Measurements from ENCODE around the gene NXPE1. TPM values are rescaled to one million over a fixed set of nuclear protein-coding genes. Genes with fewer than 3 reads are reported as not detected.

NXPE1 gene
- total RNA-seq, 1 experiment from 2014 or later: not detected

DNA sequence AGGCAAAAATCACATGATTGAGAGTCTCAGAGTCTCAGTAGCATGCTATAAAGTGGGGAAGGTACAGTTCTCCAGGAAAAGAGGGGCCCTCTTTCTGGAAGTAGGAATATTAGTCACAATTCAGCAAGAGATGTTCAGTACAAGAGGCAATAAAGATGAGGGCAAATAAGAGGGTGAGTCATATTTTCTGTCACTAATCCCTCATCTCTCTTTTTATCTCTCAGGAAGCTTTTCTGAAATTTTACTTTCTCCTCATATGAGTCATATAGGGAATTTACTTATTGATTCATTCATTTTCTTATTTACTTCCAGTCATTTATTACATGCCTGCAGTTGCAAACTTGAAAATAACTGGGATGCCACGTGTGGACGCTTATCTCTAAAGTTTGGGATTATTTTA, 3.4 kb upstream of the NXPE1 start:
- no peak overlapping the region for H3K27ac ChIP-seq (ENCODE audit: low read depth, low read length, poor library complexity, severe bottlenecking)
- H3K4me1 ChIP-seq (ENCODE audit: insufficient read depth, low read length, poor library complexity, severe bottlenecking): no peaks in the 10 kb centered on the region
- DNase-seq (ENCODE audit: low spot score): peak; percentile 64
- ChIA-PET CTCF (no interaction called here), POLR2A (ENCODE audit: low non-redundant PET) (no interaction called here)
- BruUV-seq (replicated peaks): no TSS peak
- intact Hi-C loops (cut with micrococcal nuclease; ENCODE audit: unreplicated experiment): no loop called here
- TF ChIP-seq, protein P1, sequence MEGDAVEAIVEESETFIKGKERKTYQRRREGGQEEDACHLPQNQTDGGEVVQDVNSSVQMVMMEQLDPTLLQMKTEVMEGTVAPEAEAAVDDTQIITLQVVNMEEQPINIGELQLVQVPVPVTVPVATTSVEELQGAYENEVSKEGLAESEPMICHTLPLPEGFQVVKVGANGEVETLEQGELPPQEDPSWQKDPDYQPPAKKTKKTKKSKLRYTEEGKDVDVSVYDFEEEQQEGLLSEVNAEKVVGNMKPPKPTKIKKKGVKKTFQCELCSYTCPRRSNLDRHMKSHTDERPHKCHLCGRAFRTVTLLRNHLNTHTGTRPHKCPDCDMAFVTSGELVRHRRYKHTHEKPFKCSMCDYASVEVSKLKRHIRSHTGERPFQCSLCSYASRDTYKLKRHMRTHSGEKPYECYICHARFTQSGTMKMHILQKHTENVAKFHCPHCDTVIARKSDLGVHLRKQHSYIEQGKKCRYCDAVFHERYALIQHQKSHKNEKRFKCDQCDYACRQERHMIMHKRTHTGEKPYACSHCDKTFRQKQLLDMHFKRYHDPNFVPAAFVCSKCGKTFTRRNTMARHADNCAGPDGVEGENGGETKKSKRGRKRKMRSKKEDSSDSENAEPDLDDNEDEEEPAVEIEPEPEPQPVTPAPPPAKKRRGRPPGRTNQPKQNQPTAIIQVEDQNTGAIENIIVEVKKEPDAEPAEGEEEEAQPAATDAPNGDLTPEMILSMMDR (conservative IDR thresholded peaks at IDR 0.05; ENCODE audit: low read depth, low read length): no peak
- no peak for TF ChIP-seq EZH2 (IDR thresholded peaks at IDR 0.05; ENCODE audit: borderline replicate concordance, low read depth, low read length, poor library complexity, severe bottlenecking)
- no peaks in the 10 kb centered on the region for H3K9me3 ChIP-seq (ENCODE audit: low read depth, low read length, poor library complexity, severe bottlenecking)
- no peaks in the 10 kb centered on the region for H3K36me3 ChIP-seq (ENCODE audit: insufficient read depth, low read length, poor library complexity, severe bottlenecking)
- H3K27me3 ChIP-seq (replicated peaks; ENCODE audit: insufficient read depth, low read depth, low read length, poor library complexity): no peaks in the 10 kb centered on the region
- no peak overlapping the region for H3K4me3 ChIP-seq (ENCODE audit: low read depth, low read length, poor library complexity, severe bottlenecking)

DNA sequence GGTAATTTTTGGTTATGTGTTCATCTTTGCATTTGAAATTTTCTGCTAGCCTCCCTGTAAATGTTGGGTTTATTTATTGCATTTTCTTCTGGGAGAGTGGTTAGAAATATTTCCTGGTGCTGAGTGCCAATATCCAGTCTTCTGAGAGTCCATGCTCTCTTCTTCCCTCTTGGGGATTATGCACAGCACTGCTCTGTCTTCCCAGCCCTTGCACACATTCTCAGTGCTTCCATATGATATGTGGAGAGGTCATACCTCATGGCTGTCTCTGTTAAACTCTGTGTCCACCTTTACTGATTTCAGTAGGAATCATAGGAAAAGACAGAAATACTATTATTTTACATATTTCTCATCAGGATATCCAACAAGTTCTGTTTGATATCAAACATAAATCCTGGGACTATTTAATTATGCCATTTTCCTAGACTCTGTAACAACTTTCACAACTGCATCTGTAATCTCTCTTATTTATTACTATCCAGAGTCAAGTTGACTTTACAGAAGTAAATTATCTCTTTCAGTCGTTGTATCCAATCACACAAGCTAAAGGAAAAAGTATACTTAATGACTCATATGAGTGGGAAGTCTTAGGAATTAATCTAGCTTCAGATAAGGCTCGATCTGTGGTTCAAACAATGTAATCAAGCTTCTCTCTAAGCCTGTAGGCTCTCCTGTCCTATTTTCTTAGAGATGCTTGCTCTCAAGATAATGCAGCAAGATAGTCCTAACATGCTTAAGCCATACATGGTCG, 2.7 kb upstream of the NXPE1 start:
- CTCF ChIA-PET: no interaction called here
- Histone ChIP-seq H3K36me3 (ENCODE audit: insufficient read depth, low read length, poor library complexity, severe bottlenecking) (no peaks in the 10 kb centered on the region), H3K9me3 (ENCODE audit: low read depth, low read length, poor library complexity, severe bottlenecking) (no peaks in the 10 kb centered on the region), H3K4me1 (ENCODE audit: insufficient read depth, low read length, poor library complexity, severe bottlenecking) (no peaks in the 10 kb centered on the region), H3K27me3 (replicated peaks; ENCODE audit: insufficient read depth, low read depth, low read length, poor library complexity) (no peaks in the 10 kb centered on the region), H3K27ac (ENCODE audit: low read depth, low read length, poor library complexity, severe bottlenecking) (no peak overlapping the region), H3K4me3 (ENCODE audit: low read depth, low read length, poor library complexity, severe bottlenecking) (no peak overlapping the region)
- peak; percentile 31 for DNase-seq (ENCODE audit: low spot score)
- TF ChIP-seq, protein P1 (conservative IDR thresholded peaks at IDR 0.05; ENCODE audit: low read depth, low read length): no peak
- no peak for TF ChIP-seq EZH2 (IDR thresholded peaks at IDR 0.05; ENCODE audit: borderline replicate concordance, low read depth, low read length, poor library complexity, severe bottlenecking)
- no TSS peak for BruUV-seq (replicated peaks)
- POLR2A ChIA-PET (ENCODE audit: low non-redundant PET): no interaction called here
- intact Hi-C loops (cut with micrococcal nuclease; ENCODE audit: unreplicated experiment): no loop called here

DNA sequence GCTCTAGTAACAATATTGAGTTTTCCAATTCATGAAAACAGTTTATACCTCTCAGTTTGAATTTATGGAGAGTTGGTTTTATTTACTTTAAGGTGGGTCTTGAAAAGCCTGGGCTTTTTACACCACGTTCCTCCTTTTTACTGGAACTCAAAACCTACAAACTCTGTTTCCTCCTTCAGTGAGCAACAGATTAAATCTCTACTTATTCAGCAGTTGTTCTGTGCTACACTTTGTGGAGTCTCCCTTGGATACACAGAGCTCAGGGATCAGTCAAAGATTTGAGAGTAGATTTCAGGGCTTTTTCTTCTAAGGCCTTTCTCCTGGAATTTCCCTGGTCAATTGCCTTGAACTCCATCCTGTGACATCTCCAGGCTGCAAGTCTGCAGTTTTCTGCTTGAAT, 3.5 kb downstream of the NXPE1 start:
- no peaks in the 10 kb centered on the region for H3K4me1 ChIP-seq (ENCODE audit: insufficient read depth, low read length, poor library complexity, severe bottlenecking)
- H3K9me3 ChIP-seq (ENCODE audit: low read depth, low read length, poor library complexity, severe bottlenecking): no peaks in the 10 kb centered on the region
- H3K36me3 ChIP-seq (ENCODE audit: insufficient read depth, low read length, poor library complexity, severe bottlenecking): no peaks in the 10 kb centered on the region
- TF ChIP-seq EZH2 (IDR thresholded peaks at IDR 0.05; ENCODE audit: borderline replicate concordance, low read depth, low read length, poor library complexity, severe bottlenecking): no peak
- TF ChIP-seq, protein P1 (conservative IDR thresholded peaks at IDR 0.05; ENCODE audit: low read depth, low read length): no peak
- no peak overlapping the region for H3K4me3 ChIP-seq (ENCODE audit: low read depth, low read length, poor library complexity, severe bottlenecking)
- POLR2A ChIA-PET (ENCODE audit: low non-redundant PET): no interaction called here
- CTCF ChIA-PET: no interaction called here
- no peak for DNase-seq (ENCODE audit: low spot score)
- no TSS peak for BruUV-seq (replicated peaks)
- peaks cover 10% of the 10 kb centered on the region for H3K27me3 ChIP-seq (replicated peaks; ENCODE audit: insufficient read depth, low read depth, low read length, poor library complexity)
- intact Hi-C loops (cut with micrococcal nuclease; ENCODE audit: unreplicated experiment): no loop called here
- H3K27ac ChIP-seq (ENCODE audit: low read depth, low read length, poor library complexity, severe bottlenecking): no peak overlapping the region
